Liver (tissue), 2 donors: ENCODE results near the gene SERTAD2.

Experiments
- EGR1 ChIP-seq, 2 donors: IDR thresholded peaks; 2 replicates each; pipeline ENCODE4 v1.6.1; 2016 to 2018; ENCODE audit warnings: antibody characterized with exemption in 2 of 2, low read depth in 2 of 2
- TAF1 ChIP-seq: conservative IDR thresholded peaks from 2 replicates; pipeline ENCODE4 v1.6.1; 2016; ENCODE audit warnings: antibody characterized with exemption, mild to moderate bottlenecking
- donor health status: healthy.

DNA sequence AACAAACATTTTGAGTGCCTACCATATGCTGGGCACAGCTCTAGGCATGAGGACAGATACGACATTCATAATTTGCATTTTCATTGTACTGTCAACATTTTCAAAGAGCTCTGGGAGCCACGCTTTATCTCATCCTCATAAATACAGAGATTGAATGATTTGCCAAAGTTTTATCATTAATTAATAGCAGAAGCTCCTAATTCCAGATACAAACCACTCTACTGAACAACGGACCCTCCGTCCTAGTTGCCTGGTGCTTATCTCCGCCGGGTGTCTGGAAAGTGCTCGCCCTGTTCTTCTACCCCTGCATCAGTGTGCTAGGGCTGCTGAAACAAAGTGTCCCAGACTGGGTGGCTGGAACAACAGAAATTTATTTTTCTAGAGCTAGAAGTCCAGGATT is 23.8 kb downstream of the SERTAD2 start:
- TF ChIP-seq EGR1 (IDR thresholded peaks at IDR 0.05; ENCODE audit: low read depth in 2 of 2), result no peak
- no peak for TF ChIP-seq TAF1
